HUES6 (cell line): ENCODE data around the gene PIP4K2C.

Experiments
- H3K27ac ChIP-seq: 2 replicates; pipeline ENCODE4 v1.7.0; 2013; ENCODE audit warnings: low read depth, mild to moderate bottlenecking, low read length, inconsistent platforms
- H3K27me3 ChIP-seq: 2 replicates; pipeline ENCODE4 v1.6.1; 2013; ENCODE audit warnings: low read length; ENCODE audit not compliant: control insufficient read depth, insufficient read depth
- H3K36me3 ChIP-seq: 2 replicates; pipeline ENCODE4 v1.6.1; 2013; ENCODE audit warnings: low read length; ENCODE audit not compliant: control insufficient read depth, insufficient read depth
- H3K4me1 ChIP-seq: 2 replicates; pipeline ENCODE4 v1.6.1; 2013; ENCODE audit warnings: low read length; ENCODE audit not compliant: control insufficient read depth, insufficient read depth
- H3K4me3 ChIP-seq: 2 replicates; pipeline ENCODE4 v1.5.1; 2013; ENCODE audit warnings: low read depth, low read length
- H3K9ac ChIP-seq: one replicate; pipeline ENCODE4 v1.6.1; 2013; ENCODE audit warnings: mild to moderate bottlenecking, low read length
- H3K9me3 ChIP-seq: 2 replicates; pipeline ENCODE4 v1.6.1; 2013; ENCODE audit warnings: low read depth, low read length; ENCODE audit not compliant: control insufficient read depth, insufficient read depth

Gene PIP4K2C

GRCh38 chr12:57549909-57550640 lies 40.9 kb upstream of the PIP4K2C start, which contains the start of gene KIF5A:
Gene KIF5A (plus strand): TSS chr12:57550044. CDS start chr12:57550272, 228 bp downstream.
- Histone ChIP-seq H3K27me3 (peaks cover 33% of the 10 kb centered on the region), H3K36me3 (no peaks in the 10 kb centered on the region), H3K9me3 (no peaks in the 10 kb centered on the region), H3K4me3 (peak within 1 kb of the TSS; percentile 87), H3K27ac (no peak within 1 kb of the TSS), H3K9ac (peak within 1 kb of the TSS; percentile 25), H3K4me1 (peaks cover 26% of the 10 kb centered on the region)

DNA sequence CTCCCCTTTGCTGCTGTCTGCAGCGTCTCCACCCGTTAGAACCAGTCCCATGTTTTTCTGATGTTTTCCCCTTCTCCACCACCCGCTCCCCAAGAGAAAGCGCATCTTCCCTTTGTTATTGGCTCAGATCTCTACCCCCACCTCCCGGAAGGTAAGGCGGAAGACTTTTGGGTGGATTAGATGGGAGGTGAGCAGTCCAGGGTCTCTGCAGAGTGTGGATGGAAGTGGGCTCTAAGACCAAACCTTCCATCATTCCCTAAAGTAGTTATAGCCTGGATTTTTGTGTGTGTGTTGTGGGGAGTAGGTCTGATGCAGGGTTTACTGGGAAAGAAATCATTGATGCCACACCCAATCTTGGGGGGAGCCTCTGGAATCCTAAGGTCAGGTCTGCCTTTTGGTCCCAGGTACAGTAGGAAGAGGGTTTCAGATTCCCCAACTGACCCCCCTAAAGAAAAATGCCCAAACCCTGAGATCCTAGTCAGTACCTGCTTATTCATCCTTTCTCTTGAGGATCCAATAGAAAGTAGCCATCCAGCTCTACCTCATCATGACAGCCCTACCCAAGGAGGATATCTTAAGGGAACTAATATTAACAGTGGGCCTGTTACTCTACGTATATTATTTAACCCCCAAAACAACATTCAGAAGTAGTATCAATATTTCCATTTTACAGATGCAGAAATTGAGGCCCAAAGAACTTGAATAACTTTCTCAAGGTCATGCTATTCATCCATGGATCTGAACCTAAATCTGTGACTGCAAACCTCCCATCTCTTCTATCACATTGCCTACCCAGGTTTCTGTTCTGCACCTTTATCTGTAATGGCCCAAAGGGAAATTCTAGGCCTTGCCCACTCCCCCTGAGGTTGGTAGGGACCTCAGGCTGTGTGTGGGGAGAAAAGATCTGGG lies 40.1 kb upstream of the PIP4K2C start:
- Histone ChIP-seq H3K27me3 (peaks cover 33% of the 10 kb centered on the region), H3K36me3 (no peaks in the 10 kb centered on the region), H3K4me1 (peaks cover 24% of the 10 kb centered on the region), H3K9ac (no peak overlapping the region), H3K27ac (no peak overlapping the region), H3K4me3 (peak overlapping the region; percentile 87), H3K9me3 (no peaks in the 10 kb centered on the region)

DNA sequence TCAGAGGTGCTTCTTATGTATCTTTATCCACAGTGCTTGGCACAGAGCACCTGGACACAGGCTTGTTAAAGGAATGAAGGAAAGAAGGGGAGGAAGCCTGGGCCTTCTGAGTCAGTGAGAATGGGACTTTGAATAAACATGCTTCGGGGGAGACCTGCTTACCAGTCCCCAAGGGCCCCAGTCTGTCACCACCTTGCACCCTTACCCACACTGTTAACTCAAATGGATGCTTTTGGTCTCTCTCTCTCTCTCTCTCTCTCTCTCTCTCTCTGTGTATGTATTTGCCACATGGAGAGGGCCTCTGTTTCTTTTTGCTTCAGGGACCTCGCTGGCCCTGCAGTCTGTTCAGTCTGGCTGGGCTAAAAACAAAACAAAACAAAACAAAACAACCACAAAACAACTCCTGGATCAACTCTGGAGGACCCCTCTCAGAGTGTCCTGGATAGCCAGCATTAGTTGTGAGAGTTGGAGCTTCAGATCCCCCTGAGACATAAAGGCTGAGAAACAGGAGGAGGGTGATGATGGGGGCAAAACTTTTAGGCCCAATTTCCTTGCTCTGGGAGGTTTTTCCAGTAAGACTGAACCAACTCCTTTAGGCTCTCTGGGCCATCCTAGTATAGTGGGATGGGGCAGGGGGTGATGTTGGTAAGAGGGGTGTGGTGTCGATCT lies 39.2 kb upstream of the PIP4K2C start:
- peaks cover 33% of the 10 kb centered on the region for H3K27me3 ChIP-seq
- no peak overlapping the region for H3K4me3 ChIP-seq
- H3K36me3 ChIP-seq: no peaks in the 10 kb centered on the region
- H3K4me1 ChIP-seq: peaks cover 19% of the 10 kb centered on the region
- no peaks in the 10 kb centered on the region for H3K9me3 ChIP-seq
- H3K9ac ChIP-seq: no peak overlapping the region
- H3K27ac ChIP-seq: no peak overlapping the region

DNA sequence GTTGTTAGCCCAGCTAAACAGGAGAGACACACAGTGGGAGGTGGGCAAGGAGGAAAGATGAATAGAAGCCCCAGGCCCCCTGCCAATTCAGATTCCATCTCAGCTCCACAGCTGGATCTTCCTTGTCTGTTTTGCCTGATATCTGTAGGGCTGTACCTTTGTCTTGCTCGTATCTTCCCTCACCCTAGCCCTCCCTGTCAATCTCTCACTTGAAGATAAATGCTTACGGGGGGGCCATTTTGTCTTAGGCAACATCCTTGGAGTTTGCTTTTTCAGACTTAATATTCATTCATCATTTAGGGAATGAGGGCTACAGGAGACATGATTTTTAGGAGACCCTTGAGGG lies 38.7 kb upstream of the PIP4K2C start:
- H3K4me3 ChIP-seq: no peak overlapping the region

DNA sequence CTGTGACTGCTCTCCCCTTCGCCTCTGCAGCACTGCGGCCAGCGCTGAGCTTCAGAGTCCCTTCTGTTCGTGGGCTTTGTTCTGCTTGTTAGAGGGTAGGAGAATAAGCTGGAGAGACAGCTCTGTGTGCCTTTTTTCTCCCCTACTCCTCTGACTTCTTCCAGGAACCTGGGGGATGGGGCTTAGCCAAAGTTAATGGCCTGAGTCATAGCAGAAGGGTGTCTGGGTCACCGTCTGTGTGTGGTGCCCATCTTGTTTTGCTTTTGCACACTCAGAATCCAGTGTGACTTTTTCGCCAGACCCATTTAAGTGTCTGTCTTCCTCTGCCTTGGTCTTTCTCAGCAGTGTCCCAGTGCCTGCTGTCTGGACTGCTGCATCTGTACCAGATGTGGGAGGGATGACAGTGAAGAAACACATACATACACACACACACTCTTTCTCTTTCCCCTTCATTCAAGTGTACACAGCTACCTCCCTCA lies 38.1 kb upstream of the PIP4K2C start:
- Histone ChIP-seq H3K4me1 (peaks cover 19% of the 10 kb centered on the region), H3K4me3 (no peak overlapping the region), H3K36me3 (no peaks in the 10 kb centered on the region), H3K9me3 (no peaks in the 10 kb centered on the region), H3K27me3 (peaks cover 32% of the 10 kb centered on the region), H3K27ac (no peak overlapping the region), H3K9ac (no peak overlapping the region)

More for the DNA sequence above, 38.7 kb upstream of the PIP4K2C start:
- peaks cover 19% of the 10 kb centered on the region for H3K4me1 ChIP-seq
- no peaks in the 10 kb centered on the region for H3K36me3 ChIP-seq
- no peak overlapping the region for H3K9ac ChIP-seq
- no peaks in the 10 kb centered on the region for H3K9me3 ChIP-seq
- H3K27ac ChIP-seq: no peak overlapping the region
- peaks cover 33% of the 10 kb centered on the region for H3K27me3 ChIP-seq

- peaks cover 25% of the 10 kb centered on the region for H3K27me3 ChIP-seq
- H3K4me1 ChIP-seq: peaks cover 19% of the 10 kb centered on the region
- no peaks in the 10 kb centered on the region for H3K9me3 ChIP-seq
- H3K4me3 ChIP-seq: no peak overlapping the region
- H3K9ac ChIP-seq: no peak overlapping the region
- no peaks in the 10 kb centered on the region for H3K36me3 ChIP-seq
- H3K27ac ChIP-seq: no peak overlapping the region
Measured at GRCh38 chr12:57553343-57554202, 37.4 kb upstream of the PIP4K2C start.

DNA sequence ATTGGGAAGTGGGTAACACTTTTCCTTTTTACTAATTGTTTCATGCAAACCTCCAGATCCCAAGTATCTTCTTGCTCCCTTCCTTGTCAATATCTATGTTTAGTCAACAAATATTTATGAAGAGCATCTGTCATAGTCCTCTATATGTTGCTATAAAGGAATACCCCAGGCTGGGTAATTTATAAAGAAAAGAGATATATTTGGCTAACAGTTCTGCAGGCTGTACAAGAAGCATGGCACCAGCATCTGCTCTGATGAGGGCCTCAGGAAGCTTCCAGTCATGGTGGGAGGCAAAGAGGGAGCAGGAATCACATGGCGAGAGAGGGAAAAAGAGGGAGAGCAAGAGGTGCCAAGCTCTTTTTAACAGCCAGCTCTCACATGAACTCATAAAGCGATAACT lies 36.5 kb upstream of the PIP4K2C start:
- Histone ChIP-seq H3K4me3 (no peak overlapping the region), H3K27me3 (peaks cover 16% of the 10 kb centered on the region), H3K4me1 (peaks cover 15% of the 10 kb centered on the region), H3K27ac (no peak overlapping the region), H3K36me3 (no peaks in the 10 kb centered on the region), H3K9ac (no peak overlapping the region), H3K9me3 (no peaks in the 10 kb centered on the region)

GRCh38 chr12:57554897-57555296 lies 36.1 kb upstream of the PIP4K2C start:
- Histone ChIP-seq H3K27me3 (peaks cover 15% of the 10 kb centered on the region; the same call in 1 of the 2 replicates), H3K9ac (no peak overlapping the region), H3K36me3 (no peaks in the 10 kb centered on the region), H3K27ac (no peak overlapping the region), H3K4me3 (no peak overlapping the region), H3K9me3 (no peaks in the 10 kb centered on the region), H3K4me1 (peaks cover 14% of the 10 kb centered on the region; the same call in 1 of the 2 replicates)

DNA sequence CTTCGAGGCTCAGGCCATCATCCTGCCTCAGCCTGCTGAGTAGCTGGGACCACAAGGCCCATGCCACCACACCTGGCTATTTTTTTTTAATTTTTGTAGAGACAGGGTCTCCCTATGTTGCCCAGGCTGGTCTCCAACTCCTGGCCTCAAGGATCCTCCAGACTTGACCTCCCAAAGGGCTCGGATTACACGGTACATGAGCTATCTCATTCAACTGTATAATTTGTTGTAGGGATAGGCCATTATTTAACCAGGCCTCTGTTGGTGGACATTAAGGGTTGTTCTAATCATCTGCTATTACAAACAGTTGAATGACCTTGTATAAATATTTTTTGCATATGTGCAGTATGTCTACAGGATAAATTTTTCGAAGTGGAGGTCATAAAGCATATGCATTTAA lies 32.1 kb upstream of the PIP4K2C start:
- Histone ChIP-seq H3K36me3 (peaks cover 4% of the 10 kb centered on the region; the same call in 1 of the 2 replicates), H3K4me1 (no peaks in the 10 kb centered on the region), H3K27ac (no peak overlapping the region), H3K9ac (no peak overlapping the region), H3K27me3 (no peaks in the 10 kb centered on the region), H3K4me3 (no peak overlapping the region), H3K9me3 (no peaks in the 10 kb centered on the region)

DNA sequence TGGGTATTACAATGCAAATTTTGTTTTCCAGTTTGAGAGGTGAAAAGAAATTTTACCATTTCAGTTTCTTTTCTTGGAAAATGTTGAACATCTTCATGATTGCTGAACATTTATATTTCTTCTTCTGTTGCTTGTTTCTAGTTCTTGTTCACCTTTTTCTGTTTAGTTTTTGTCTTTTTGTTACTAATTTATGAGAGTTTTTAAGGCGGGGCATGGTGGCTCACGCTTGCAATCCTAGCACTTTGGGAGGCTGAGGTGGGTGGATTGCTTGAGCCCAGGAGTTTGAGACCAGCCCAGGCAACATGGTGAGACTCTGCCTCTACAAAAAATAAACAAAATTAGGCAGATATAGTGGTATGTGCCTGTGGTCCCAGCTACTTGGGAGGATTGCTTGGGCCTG lies 30.5 kb upstream of the PIP4K2C start:
- Histone ChIP-seq H3K9ac (no peak overlapping the region), H3K4me3 (no peak overlapping the region), H3K27ac (no peak overlapping the region), H3K4me1 (no peaks in the 10 kb centered on the region), H3K36me3 (peaks cover 7% of the 10 kb centered on the region; the same call in 1 of the 2 replicates), H3K9me3 (no peaks in the 10 kb centered on the region), H3K27me3 (no peaks in the 10 kb centered on the region)
